Activated naive CD4-positive, alpha-beta T cell treated with anti-CD3 and anti-CD28 coated beads for 36 hours (primary cell): ENCODE data around the gene CDH13. TPM values are rescaled to one million over a fixed set of nuclear protein-coding genes. Genes with fewer than 3 reads are reported as not detected.

ENCODE experiments used
- CTCF ChIA-PET: fragments of 350-600 bp; sonication (Branson Sonifier 250); formaldehyde crosslinking; loops from one replicate; lab custom pipeline; 2021; ENCODE audit warnings: antibody characterized with exemption; lab: Charles Lee
- DNase-seq: peaks from one replicate; pipeline ENCODE4 v3.0.0-alpha.2; 2020
- H3K27ac Mint-ChIP-seq: one replicate; pipeline ENCODE4 v1.8.0; 2021; ENCODE audit warnings: mild to moderate bottlenecking, mixed read lengths
- H3K27me3 Mint-ChIP-seq: one replicate; pipeline ENCODE4 v1.8.0; 2021; ENCODE audit warnings: low read depth, mixed read lengths
- H3K36me3 Mint-ChIP-seq: one replicate; pipeline ENCODE4 v1.8.0; 2021; ENCODE audit warnings: low read depth, mixed read lengths
- H3K4me1 Mint-ChIP-seq: one replicate; pipeline ENCODE4 v1.8.0; 2021; ENCODE audit warnings: low read depth, mixed read lengths
- H3K4me3 Mint-ChIP-seq: one replicate; pipeline ENCODE4 v1.8.0; 2021; ENCODE audit warnings: mild to moderate bottlenecking, moderate library complexity, mixed read lengths
- H3K9me3 Mint-ChIP-seq: one replicate; pipeline ENCODE4 v1.8.0; 2021; ENCODE audit warnings: mixed read lengths
- intact Hi-C: fragments of 100-400 bp; cut with micrococcal nuclease; formaldehyde crosslinking; loops from one replicate; pipeline ENCODE4 v1.15.1; 2023
- total RNA-seq, 2 experiments: library from RNA; stranded (reverse); gene quantifications; one replicate each; pipeline ENCODE4 v1.2.3, GENCODE V29; 2021

The CDH13 gene
- total RNA-seq, 2 experiments from 2014 or later: not detected

DNA sequence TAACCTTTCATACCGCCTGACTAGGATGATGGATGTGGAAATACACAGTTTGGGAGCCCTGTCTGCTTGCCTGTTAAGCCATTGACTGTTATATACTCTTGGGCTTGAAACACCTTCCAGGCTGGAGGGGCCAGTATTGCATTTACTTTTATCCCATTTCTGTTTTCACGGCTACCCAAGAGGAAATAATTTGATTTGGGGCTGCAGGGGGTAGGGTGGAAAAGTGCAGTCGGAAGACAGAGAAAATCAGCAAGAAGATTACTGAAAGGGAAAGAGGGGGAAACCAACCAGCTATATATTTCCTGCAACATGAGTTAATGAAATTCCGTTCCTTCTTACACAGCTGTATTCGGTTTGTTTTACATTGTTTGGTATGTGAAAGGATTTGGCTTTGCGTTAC lies 202.5 kb downstream of the CDH13 start:
- no peaks in the 10 kb centered on the region for H3K9me3 Mint-ChIP-seq
- no peaks in the 10 kb centered on the region for H3K4me1 Mint-ChIP-seq
- no peaks in the 10 kb centered on the region for H3K27me3 Mint-ChIP-seq
- CTCF ChIA-PET: no interaction called here
- no peak overlapping the region for H3K4me3 Mint-ChIP-seq
- no peaks in the 10 kb centered on the region for H3K36me3 Mint-ChIP-seq
- H3K27ac Mint-ChIP-seq: no peak overlapping the region
- DNase-seq: no peak
- intact Hi-C loops: no loop called here

DNA sequence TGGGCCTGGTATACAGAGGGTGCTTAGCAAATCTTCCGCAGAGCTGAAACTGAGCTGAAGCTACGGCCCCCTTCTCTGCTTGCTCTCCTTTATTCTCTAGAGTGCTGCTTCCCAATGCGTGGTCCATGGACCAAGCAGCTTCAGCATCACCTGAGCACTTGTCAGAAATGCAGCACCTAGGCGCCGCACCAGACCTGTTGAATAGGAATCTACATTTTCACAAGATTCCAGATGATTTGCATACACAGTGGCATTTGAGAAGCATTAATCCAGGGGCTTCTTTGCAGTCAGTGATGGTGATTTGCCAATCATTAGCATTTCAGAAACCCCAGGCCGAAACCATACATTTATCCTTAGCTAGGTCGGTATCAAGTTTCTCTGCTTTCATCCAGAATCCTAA lies 204.2 kb downstream of the CDH13 start:
- Mint-ChIP-seq H3K27me3 (no peaks in the 10 kb centered on the region), H3K36me3 (no peaks in the 10 kb centered on the region), H3K4me3 (no peak overlapping the region), H3K9me3 (no peaks in the 10 kb centered on the region), H3K27ac (no peak overlapping the region), H3K4me1 (no peaks in the 10 kb centered on the region)
- intact Hi-C loops: no loop called here
- CTCF ChIA-PET: no interaction called here
- DNase-seq: no peak

DNA sequence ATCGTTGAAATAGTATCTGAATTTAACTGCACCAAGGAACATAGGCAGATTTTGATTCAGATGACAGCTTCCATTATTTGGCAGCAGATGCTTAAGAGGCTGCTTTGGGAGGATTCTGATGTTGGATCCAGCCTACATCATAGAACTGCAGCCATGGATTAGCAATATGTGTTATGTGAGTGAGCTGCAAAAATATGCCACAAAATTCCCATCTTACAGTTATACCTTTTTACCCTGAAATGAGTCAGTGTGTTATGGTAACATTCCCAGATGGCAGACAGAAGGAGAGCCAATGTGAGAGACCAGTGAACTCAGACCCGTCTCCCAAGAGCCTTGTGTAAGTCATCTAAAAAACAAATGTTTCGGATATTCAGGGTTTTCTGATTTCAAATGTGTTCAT lies 206.1 kb downstream of the CDH13 start:
- Mint-ChIP-seq H3K27ac (no peak overlapping the region), H3K36me3 (no peaks in the 10 kb centered on the region), H3K4me1 (no peaks in the 10 kb centered on the region), H3K27me3 (no peaks in the 10 kb centered on the region), H3K9me3 (no peaks in the 10 kb centered on the region), H3K4me3 (no peak overlapping the region)
- CTCF ChIA-PET: no interaction called here
- intact Hi-C loops: no loop called here
- no peak for DNase-seq

DNA sequence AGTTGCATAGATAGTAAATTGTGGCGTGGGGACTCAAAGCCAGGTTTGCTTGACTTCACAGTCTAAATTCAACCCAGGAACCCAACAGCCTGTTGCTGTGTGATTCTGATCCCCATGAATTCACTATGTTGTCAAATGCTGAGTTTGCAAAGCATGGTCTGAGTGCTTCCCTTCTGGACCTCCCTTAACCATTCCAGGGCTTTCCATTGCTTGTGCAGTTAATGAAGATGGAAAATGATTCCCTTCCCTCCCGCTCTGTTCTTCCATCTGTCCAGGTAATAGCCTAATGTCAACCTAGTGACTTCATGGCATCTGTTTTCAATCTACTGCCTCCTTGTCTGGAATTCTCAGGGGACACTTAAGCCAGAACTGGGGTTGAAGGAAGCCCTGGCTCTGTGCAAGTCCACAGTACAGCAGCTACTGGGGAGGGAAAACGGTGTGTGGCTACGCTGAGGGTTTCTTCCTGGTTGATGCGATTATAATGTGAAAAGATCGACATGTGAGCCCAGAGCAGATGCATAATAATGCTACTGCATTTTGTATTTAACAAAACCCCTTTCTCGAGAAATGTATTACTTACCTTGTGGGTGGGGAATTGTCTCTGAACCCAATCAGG lies 206.7 kb downstream of the CDH13 start:
- no peak for DNase-seq
- H3K4me1 Mint-ChIP-seq: no peaks in the 10 kb centered on the region
- intact Hi-C loops: no loop called here
- H3K36me3 Mint-ChIP-seq: no peaks in the 10 kb centered on the region
- H3K4me3 Mint-ChIP-seq: no peak overlapping the region
- CTCF ChIA-PET: no interaction called here
- no peaks in the 10 kb centered on the region for H3K27me3 Mint-ChIP-seq
- H3K9me3 Mint-ChIP-seq: no peaks in the 10 kb centered on the region
- no peak overlapping the region for H3K27ac Mint-ChIP-seq

DNA sequence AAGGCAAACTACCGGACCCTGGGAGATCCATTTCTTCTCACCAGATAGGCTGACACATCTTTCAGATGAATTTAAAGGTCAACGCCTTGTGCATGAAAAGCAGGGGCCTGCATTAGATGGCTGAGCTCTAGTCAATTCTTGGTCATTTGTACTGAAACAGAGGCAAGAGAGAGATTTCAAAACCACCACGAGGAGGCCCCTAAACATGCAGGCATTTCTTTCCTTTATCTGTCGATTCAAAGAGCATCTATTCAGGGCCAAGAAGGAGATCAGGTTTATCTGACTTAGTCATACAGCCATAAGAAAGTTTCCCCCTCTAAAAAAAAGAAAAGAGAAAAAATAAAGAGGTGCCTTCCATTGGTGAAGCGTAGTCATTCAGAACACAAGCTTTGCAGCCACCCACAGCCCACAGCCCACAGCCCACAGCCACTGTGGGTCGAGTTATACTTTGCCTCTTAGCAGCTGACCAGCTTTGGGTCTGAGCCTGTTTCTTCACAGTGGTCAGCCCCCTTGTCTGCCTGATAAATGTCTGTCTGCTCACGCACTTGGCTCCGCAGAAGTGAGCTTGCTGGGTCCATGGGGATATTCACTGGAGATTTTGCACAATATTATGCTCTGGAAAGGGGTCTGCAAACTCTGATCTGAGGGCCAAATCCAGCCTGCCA lies 207.5 kb downstream of the CDH13 start:
- H3K36me3 Mint-ChIP-seq: no peaks in the 10 kb centered on the region
- H3K9me3 Mint-ChIP-seq: no peaks in the 10 kb centered on the region
- intact Hi-C loops: no loop called here
- CTCF ChIA-PET: no interaction called here
- no peaks in the 10 kb centered on the region for H3K4me1 Mint-ChIP-seq
- H3K27me3 Mint-ChIP-seq: no peaks in the 10 kb centered on the region
- no peak overlapping the region for H3K27ac Mint-ChIP-seq
- no peak overlapping the region for H3K4me3 Mint-ChIP-seq
- DNase-seq: no peak

DNA sequence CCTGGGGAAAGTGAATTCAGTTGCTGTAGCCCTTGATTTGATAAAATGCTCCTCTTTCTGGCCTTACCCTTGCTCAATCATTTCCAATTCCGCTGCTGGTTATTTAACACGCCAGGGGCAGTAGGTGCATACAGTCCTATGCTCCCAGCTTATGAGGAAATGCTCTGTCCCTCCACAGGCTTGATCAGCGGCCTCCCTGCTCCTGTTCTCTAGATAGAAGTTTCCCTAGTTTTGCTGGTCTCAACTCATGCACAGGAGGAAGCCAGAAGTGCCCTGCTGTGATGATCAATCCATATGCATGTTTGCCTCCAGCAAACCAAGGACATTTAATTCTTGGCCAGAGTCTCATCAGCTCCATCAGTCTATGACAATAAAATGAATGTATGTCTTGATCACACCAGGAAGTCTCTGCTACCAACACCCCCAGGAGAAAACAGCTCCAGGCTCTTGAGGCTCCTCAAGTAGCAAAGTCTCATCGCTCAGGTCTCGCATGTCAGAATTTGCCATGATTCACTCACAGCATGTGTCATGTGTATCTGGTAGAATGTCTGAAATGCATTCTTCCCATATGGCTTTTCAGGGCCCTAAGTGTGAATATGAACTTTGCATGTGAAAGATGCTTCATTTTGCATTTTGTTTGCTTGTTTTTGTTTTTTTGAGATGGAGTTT lies 208.9 kb downstream of the CDH13 start:
- H3K27ac Mint-ChIP-seq: no peak overlapping the region
- H3K9me3 Mint-ChIP-seq: no peaks in the 10 kb centered on the region
- no peak for DNase-seq
- no peaks in the 10 kb centered on the region for H3K36me3 Mint-ChIP-seq
- H3K4me1 Mint-ChIP-seq: no peaks in the 10 kb centered on the region
- CTCF ChIA-PET: interaction anchor here (0.6 kb wide), 1 partner anchor 555 kb away, joined by 6 read pairs; no protein-coding TSS in a partner anchor
- no peaks in the 10 kb centered on the region for H3K27me3 Mint-ChIP-seq
- intact Hi-C loops: no loop called here
- H3K4me3 Mint-ChIP-seq: no peak overlapping the region

DNA sequence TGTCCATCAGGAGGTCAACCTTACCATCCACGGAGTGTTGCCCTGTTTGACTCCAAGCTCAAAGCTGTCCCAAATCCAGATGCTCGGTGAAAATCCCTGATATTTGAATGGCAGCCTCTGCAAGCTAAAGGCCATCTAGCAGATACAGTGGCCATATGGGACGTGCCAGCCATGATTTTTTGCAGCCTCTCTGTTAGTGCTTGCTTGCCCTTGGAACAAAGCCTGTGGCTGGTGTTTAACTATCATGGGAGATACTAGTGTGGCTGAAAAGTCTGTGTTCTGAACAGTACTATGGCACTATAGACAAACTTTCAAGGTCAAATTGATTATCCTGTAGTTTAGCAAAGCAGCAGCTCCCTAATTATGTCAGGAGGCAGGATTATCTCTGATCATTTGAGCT lies 214.3 kb downstream of the CDH13 start:
- Mint-ChIP-seq H3K9me3 (peaks cover 3% of the 10 kb centered on the region), H3K4me3 (no peak overlapping the region), H3K27me3 (no peaks in the 10 kb centered on the region), H3K4me1 (no peaks in the 10 kb centered on the region), H3K27ac (no peak overlapping the region), H3K36me3 (no peaks in the 10 kb centered on the region)
- no peak for DNase-seq
- intact Hi-C loops: no loop called here
- CTCF ChIA-PET: no interaction called here

DNA sequence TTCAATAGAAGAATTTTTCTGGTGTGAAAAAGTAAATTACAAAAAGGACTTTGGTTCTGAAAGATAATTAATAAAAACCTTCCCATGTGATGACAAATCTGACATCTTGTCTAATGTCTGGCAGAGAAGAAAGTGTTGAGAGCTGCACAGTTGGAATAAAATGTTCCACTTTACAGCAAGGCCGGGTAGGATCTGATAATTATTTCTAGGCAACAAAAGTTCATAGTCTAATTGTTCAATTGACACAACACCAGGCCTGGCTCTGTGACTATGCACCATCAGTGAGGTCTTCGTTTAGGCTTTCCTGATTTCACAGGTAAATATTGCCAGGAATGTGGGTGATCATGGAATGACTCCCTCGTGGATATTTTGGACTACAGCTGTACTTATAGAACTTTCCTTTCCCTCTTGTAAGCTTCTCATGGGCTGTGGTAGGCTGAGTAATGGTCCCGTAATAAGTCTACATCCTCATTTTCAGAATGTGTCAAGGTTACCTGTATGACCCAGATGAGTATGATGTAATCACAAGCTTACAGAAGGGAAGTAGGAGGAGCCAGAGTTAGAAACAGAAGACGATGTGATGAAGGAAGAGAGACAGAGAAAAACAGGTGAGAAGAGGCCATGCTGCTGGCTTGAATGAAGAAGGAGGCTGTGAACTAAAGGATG lies 217.0 kb downstream of the CDH13 start:
- no peak overlapping the region for H3K4me3 Mint-ChIP-seq
- no peaks in the 10 kb centered on the region for H3K36me3 Mint-ChIP-seq
- H3K4me1 Mint-ChIP-seq: no peaks in the 10 kb centered on the region
- CTCF ChIA-PET: no interaction called here
- intact Hi-C loops: no loop called here
- peaks cover 3% of the 10 kb centered on the region for H3K9me3 Mint-ChIP-seq
- peaks cover 4% of the 10 kb centered on the region for H3K27me3 Mint-ChIP-seq
- H3K27ac Mint-ChIP-seq: no peak overlapping the region
- no peak for DNase-seq

DNA sequence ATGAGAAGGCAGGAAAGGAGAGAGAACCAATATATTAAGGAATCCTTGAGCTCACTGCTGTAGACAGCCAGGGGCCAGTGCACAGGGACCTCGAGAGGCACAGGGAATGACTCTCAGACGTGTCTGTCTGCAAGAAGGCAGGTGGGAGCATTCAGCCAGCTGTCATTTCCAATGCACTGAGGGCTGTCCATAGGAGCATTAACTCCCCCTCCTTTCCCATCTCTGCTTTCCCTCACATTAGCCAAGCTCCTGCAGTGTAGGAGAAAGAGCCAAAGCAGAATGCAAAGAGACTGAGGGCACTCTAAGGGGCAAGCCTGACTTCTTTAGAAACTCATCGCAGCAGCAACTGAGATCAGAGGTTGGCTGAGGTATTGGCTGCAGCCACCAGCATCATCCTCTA lies 218.3 kb downstream of the CDH13 start:
- Mint-ChIP-seq H3K36me3 (no peaks in the 10 kb centered on the region), H3K9me3 (peaks cover 3% of the 10 kb centered on the region), H3K27me3 (peaks cover 6% of the 10 kb centered on the region), H3K4me1 (no peaks in the 10 kb centered on the region), H3K27ac (no peak overlapping the region), H3K4me3 (no peak overlapping the region)
- CTCF ChIA-PET: no interaction called here
- intact Hi-C loops: no loop called here
- no peak for DNase-seq

DNA sequence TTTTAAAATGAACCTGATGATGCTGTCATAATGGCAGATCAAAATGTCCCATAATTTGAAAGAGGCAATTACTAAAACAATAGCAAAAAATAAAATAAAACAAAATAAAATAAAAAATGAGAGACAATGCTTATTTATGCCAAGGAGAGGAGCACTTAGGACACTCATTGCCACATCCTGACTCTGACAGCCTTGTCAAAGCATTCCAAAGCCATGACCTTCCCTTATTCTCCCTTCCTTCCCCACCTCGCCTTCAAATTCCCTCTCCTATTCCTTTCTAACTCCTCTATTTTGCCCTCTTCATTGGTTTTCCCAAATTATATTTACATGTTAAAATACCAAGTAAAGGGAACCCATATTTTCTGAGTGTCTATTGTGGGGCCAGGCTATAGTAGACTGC lies 220.0 kb downstream of the CDH13 start:
- H3K27ac Mint-ChIP-seq: no peak overlapping the region
- DNase-seq: no peak
- peaks cover 3% of the 10 kb centered on the region for H3K9me3 Mint-ChIP-seq
- peaks cover 6% of the 10 kb centered on the region for H3K27me3 Mint-ChIP-seq
- intact Hi-C loops: no loop called here
- CTCF ChIA-PET: no interaction called here
- no peak overlapping the region for H3K4me3 Mint-ChIP-seq
- H3K36me3 Mint-ChIP-seq: no peaks in the 10 kb centered on the region
- H3K4me1 Mint-ChIP-seq: no peaks in the 10 kb centered on the region

DNA sequence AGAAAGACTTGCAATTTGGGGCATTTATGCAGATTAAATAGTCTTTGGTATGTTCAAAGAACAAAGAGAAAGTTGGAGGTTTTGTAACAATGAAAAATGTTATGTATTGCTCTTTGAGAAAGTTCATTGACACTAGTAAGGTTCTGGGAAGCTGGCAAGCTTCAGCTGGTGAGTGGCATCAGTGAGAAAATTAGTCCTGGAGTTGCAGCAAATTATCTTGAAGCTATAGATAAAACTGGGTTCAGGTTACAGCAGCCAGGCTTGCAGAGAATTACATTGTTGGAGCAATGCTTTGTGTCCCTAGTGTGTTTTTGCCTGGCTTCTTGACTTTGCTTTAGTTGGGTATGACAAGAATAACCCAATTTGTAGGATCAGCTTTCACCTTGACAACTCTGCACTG lies 221.2 kb downstream of the CDH13 start:
- Mint-ChIP-seq H3K36me3 (no peaks in the 10 kb centered on the region), H3K4me1 (no peaks in the 10 kb centered on the region), H3K27me3 (peaks cover 6% of the 10 kb centered on the region), H3K4me3 (no peak overlapping the region), H3K27ac (no peak overlapping the region), H3K9me3 (peaks cover 2% of the 10 kb centered on the region)
- intact Hi-C loops: no loop called here
- CTCF ChIA-PET: no interaction called here
- DNase-seq: no peak

DNA sequence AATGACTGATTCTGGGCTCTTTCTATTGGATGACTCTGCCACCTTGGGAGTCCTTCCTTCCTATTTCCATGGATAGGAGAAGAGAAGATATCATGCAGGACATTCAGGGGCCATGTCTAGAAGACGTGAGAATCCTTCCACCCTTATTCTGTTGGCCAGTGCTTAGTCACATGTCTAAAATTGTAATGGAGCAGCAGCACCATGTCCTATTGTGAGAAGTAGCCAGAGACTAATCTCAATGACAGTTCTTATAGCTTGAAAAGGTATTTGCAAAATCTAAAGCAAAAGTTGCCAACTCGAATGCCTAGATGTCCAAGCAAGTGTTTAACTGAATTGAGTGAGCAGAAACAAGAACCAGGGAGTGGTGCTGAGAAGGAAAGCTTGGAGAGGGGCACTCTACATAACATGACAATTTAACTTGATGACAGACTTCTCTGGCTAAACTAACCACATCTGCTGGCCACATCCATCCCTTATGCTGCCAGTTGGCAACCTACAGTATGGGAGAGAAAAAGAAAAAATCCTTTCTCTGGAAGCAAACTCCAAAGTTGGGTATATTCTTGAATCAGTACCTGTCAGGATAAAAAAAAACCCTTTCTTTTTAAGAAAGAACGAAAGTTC lies 225.7 kb downstream of the CDH13 start:
- intact Hi-C loops: no loop called here
- Mint-ChIP-seq H3K36me3 (no peaks in the 10 kb centered on the region), H3K27ac (no peak overlapping the region), H3K9me3 (no peaks in the 10 kb centered on the region), H3K4me3 (no peak overlapping the region), H3K27me3 (peaks cover 6% of the 10 kb centered on the region), H3K4me1 (no peaks in the 10 kb centered on the region)
- no peak for DNase-seq
- CTCF ChIA-PET: no interaction called here
